HepG2 (cell line): ENCODE data around the gene RFX2. TPM values are rescaled to one million over a fixed set of nuclear protein-coding genes. Genes with fewer than 3 reads are reported as not detected.
A peak's percentile ranks its signal among the peaks of the same experiment; 100 is the strongest.

Experiments used
- ATAC-seq: fragments of 200-7000 bp; cut with Tn5 transposase; 3 replicates; pipeline ENCODE4 v1.9.1; 2020; ENCODE audit warnings: mild to moderate bottlenecking, moderate library complexity
- BruUV-seq: library from RNA; stranded (reverse); fragments of 400-500 nt; replicated peaks from 2 replicates; lab custom pipeline; 2021; lab: Mats Ljungman, UMichigan
- CTCF ChIA-PET: fragments of 300-600 bp; formaldehyde crosslinking; extraction: SDS; loops from one replicate; lab custom pipeline; 2021; ENCODE audit warnings: low total read pairs, inconsistent platforms, low intra/inter-chr PET ratio; lab: Yijun Ruan, JAX
- POLR2A ChIA-PET: fragments of 350-600 bp; sonication (Branson Sonifier 250); formaldehyde crosslinking; loops from one replicate; lab custom pipeline; 2020; ENCODE audit warnings: antibody characterized with exemption, inconsistent platforms; lab: Yijun Ruan, JAX
- DNase-seq: peaks from one replicate; pipeline ENCODE4 v3.0.0-alpha.2; 2015; ENCODE audit warnings: low spot score
- FAIRE-seq: peaks from 3 replicates; lab custom pipeline; 2011; peaks lifted over from hg19 to GRCh38; lab: Jason Lieb, UNC
- H2AFZ ChIP-seq: one replicate; pipeline ENCODE4 v1.6.1; 2011; ENCODE audit warnings: low read length, inconsistent platforms
- H3K27ac ChIP-seq: fragments of 300-600 bp; 3 replicates; pipeline ENCODE4 v1.8.0; 2011; ENCODE audit warnings: mixed run types, mild to moderate bottlenecking, mixed read lengths, low read length, inconsistent platforms; ENCODE audit not compliant: insufficient read depth; ENCODE audit errors: extremely low read length
- H3K27me3 ChIP-seq, 2 experiments: fragments of 200-600 bp in 1 of 2; 2 replicates in 1 of 2; 3 replicates in 1 of 2; pipeline versions ENCODE4 v1.6.0 to v1.8.0; 2011; ENCODE audit warnings: low read length in 2 of 2, mild to moderate bottlenecking in 2 of 2, moderate library complexity in 2 of 2, inconsistent platforms in 1 of 2; ENCODE audit not compliant: insufficient read depth in 2 of 2, control insufficient read depth in 1 of 2
- H3K36me3 ChIP-seq, 2 experiments: fragments of 200-600 bp in 1 of 2; replicated peaks in 1 of 2; 2 replicates in 1 of 2; 3 replicates in 1 of 2; pipeline versions ENCODE4 v1.5.1 to v1.8.0; 2011; ENCODE audit warnings: low read length in 2 of 2, inconsistent platforms in 1 of 2; ENCODE audit not compliant: insufficient read depth in 2 of 2, control insufficient read depth in 1 of 2
- H3K4me1 ChIP-seq: 2 replicates; pipeline ENCODE4 v1.5.1; 2012; ENCODE audit warnings: low read length, inconsistent platforms; ENCODE audit not compliant: insufficient read depth
- H3K4me2 ChIP-seq: 2 replicates; pipeline ENCODE4 v1.6.0; 2011; ENCODE audit warnings: low read depth, low read length, inconsistent platforms
- H3K4me3 ChIP-seq, 3 experiments: fragments of 200-600 bp in 1 of 3; sonication (generic), shearing (Covaris generic) in 1 of 3; replicated peaks in 1 of 3; 2 replicates each; pipeline ENCODE4 v1.5.1; 2011 to 2016; ENCODE audit warnings: low read length in 3 of 3, inconsistent platforms in 2 of 3, low read depth in 2 of 3, mild to moderate bottlenecking in 2 of 3, control low read depth in 1 of 3, mixed read lengths in 1 of 3; ENCODE audit not compliant: insufficient read depth in 1 of 3
- H3K79me2 ChIP-seq: one replicate; pipeline ENCODE4 v1.6.1; 2011; ENCODE audit warnings: low read length, inconsistent platforms; ENCODE audit not compliant: insufficient read depth
- H3K9ac ChIP-seq: 2 replicates; pipeline ENCODE4 v1.6.0; 2011; ENCODE audit warnings: mild to moderate bottlenecking, low read depth, low read length, inconsistent platforms; ENCODE audit not compliant: insufficient read depth
- H3K9me3 ChIP-seq: 2 replicates; pipeline ENCODE4 v1.5.1; 2012; ENCODE audit warnings: mild to moderate bottlenecking, low read length
- H4K20me1 ChIP-seq: 2 replicates; pipeline ENCODE4 v1.6.0; 2011; ENCODE audit warnings: inconsistent platforms, mild to moderate bottlenecking, low read length, moderate library complexity; ENCODE audit not compliant: insufficient read depth
- FOXC1 ChIP-seq: sonication (generic); formaldehyde crosslinking; IDR thresholded peaks from 2 replicates; pipeline ENCODE4 v1.8.0; 2022; ENCODE audit warnings: mild to moderate bottlenecking, missing genetic modification reagents, borderline replicate concordance
- ISL2 ChIP-seq: sonication (generic); formaldehyde crosslinking; IDR thresholded peaks from 2 replicates; pipeline ENCODE4 v1.5.0; 2020; ENCODE audit warnings: missing genetic modification reagents
- KDM4B ChIP-seq: sonication (generic); formaldehyde crosslinking; IDR thresholded peaks from 2 replicates; pipeline ENCODE4 v1.4.0; 2020; ENCODE audit warnings: missing genetic modification reagents
- MTERF4 ChIP-seq: sonication (generic); formaldehyde crosslinking; IDR thresholded peaks from 2 replicates; pipeline ENCODE4 v1.8.0; 2023; ENCODE audit warnings: mild to moderate bottlenecking, missing genetic modification reagents
- MXD1 ChIP-seq: sonication (generic); formaldehyde crosslinking; IDR thresholded peaks from 2 replicates; pipeline ENCODE4 v1.4.0; 2020; ENCODE audit warnings: mild to moderate bottlenecking, missing genetic modification reagents
- NFRKB ChIP-seq: fragments of 450-650 bp; IDR thresholded peaks from 2 replicates; pipeline ENCODE4 v1.6.1; 2017
- ONECUT2 ChIP-seq: sonication (generic); formaldehyde crosslinking; IDR thresholded peaks from 2 replicates; pipeline ENCODE4 v1.4.0; 2020; ENCODE audit warnings: missing genetic modification reagents
- PPARG ChIP-seq: conservative IDR thresholded peaks from 2 replicates; pipeline ENCODE4 v1.6.1; 2016; ENCODE audit warnings: missing biosample characterization, missing genetic modification reagents
- RFX5 ChIP-seq: IDR thresholded peaks from 2 replicates; pipeline ENCODE4 v1.6.1; 2011; ENCODE audit warnings: low read depth, low read length, improper control_type of control experiment
- RORA ChIP-seq: sonication (generic); formaldehyde crosslinking; IDR thresholded peaks from 2 replicates; pipeline ENCODE4 v1.5.0; 2020; ENCODE audit warnings: mild to moderate bottlenecking, missing genetic modification reagents, moderate library complexity
- SRSF4 ChIP-seq: fragments of 200-400 bp; formaldehyde crosslinking; IDR thresholded peaks from one replicate; pipeline ENCODE4 v1.6.1; 2018; ENCODE audit warnings: mild to moderate bottlenecking, low read depth, low read length, moderate library complexity; ENCODE audit not compliant: poor library complexity, severe bottlenecking
- ZNF30 ChIP-seq: sonication (generic); formaldehyde crosslinking; IDR thresholded peaks from 2 replicates; pipeline ENCODE4 v1.5.0; 2020; ENCODE audit warnings: mild to moderate bottlenecking, missing genetic modification reagents
- ZNF326 ChIP-seq: sonication (generic); formaldehyde crosslinking; IDR thresholded peaks from 2 replicates; pipeline ENCODE4 v1.4.0; 2020; ENCODE audit warnings: missing genetic modification reagents, borderline replicate concordance
- ZNF44 ChIP-seq: sonication (generic); formaldehyde crosslinking; IDR thresholded peaks from 2 replicates; pipeline ENCODE4 v1.5.1; 2020; ENCODE audit warnings: mild to moderate bottlenecking, missing genetic modification reagents
- ZNF619 ChIP-seq: sonication (generic); formaldehyde crosslinking; IDR thresholded peaks from 2 replicates; pipeline ENCODE4 v1.4.0; 2020; ENCODE audit warnings: mild to moderate bottlenecking, missing genetic modification reagents
- ZNF652 ChIP-seq: IDR thresholded peaks from 2 replicates; pipeline ENCODE4 v1.6.1; 2016; ENCODE audit warnings: low read depth, borderline replicate concordance
- ZSCAN22 ChIP-seq: sonication (generic); formaldehyde crosslinking; IDR thresholded peaks from 2 replicates; pipeline ENCODE4 v1.4.0; 2020; ENCODE audit warnings: mild to moderate bottlenecking, missing genetic modification reagents
- WGBS: methylation state at CpG from one replicate; pipeline ENCODE4 v1.1.6; 2017; ENCODE audit warnings: low lambda C conversion rate; 5-methylcytosine and 5-hydroxymethylcytosine counted together
- in situ Hi-C: cut with HindIII; loops from 2 replicates; pipeline ENCODE4 v1.10.0; 2017; ENCODE audit warnings: low pct_unique_long_range_greater_than_20kb; ENCODE audit not compliant: extremely low pct_ligation_motif_present
- intact Hi-C: fragments of 100-400 bp; cut with micrococcal nuclease; formaldehyde crosslinking; loops from one replicate; pipeline ENCODE4 v1.10.0; 2022; ENCODE audit not compliant: unreplicated experiment
- polyA plus RNA-seq, 8 experiments: library from polyadenylated mRNA; depleted of rRNA in 3 of 8; stranded (reverse) in 7 of 8; unstranded in 1 of 8; fragments of >200 nt; fragmentation: Illumina TruSeq in 4 of 8; extraction: Trizol in 4 of 8; gene quantifications; 2 replicates each; pipeline versions ENCODE4 v1.2.1 to v1.2.3, GENCODE V29; 2011 to 2016; ENCODE audit warnings: low read depth in 4 of 8, missing spikeins in 1 of 8, mixed read lengths in 1 of 8; ENCODE audit not compliant: insufficient read depth in 1 of 8
- total RNA-seq, 5 experiments: library from RNA; depleted of rRNA; stranded (reverse); fragments of >200 nt; fragmentation: Illumina TruSeq; extraction: Trizol; gene quantifications; 2 replicates each; pipeline ENCODE4 v1.2.3, GENCODE V29; 2016; ENCODE audit warnings: low read depth in 1 of 5
- TF ChIP-seq, protein P1 (sequence below): sonication (generic); formaldehyde crosslinking; conservative IDR thresholded peaks from 2 replicates; pipeline ENCODE4 v1.8.0; 2022; ENCODE audit warnings: low read depth, missing genetic modification reagents

The RFX2 gene
- total and polyA plus RNA-seq, 2 of the 13 experiments (the other 11 are each of a cell fraction or from before 2014, with no cell fraction given): 2.8 to 3.3 TPM

- ATAC-seq (no peak; the same call in 2 of the 3 replicates), DNase-seq (no peak), FAIRE-seq (no peak)
- H4K20me1 ChIP-seq: no peaks in the 10 kb centered on the region
- H3K79me2 ChIP-seq: no peaks in the 10 kb centered on the region
- H3K36me3 ChIP-seq: no peaks in the 10 kb centered on the region
- no peak overlapping the region for H3K27ac ChIP-seq
- BruUV-seq: no TSS peak
- in situ Hi-C loops: no loop called here
- H2AFZ ChIP-seq: no peak overlapping the region
- POLR2A ChIA-PET: no interaction called here
- CTCF ChIA-PET: no interaction called here
- H3K4me3 ChIP-seq: no peak overlapping the region
- no peak overlapping the region for H3K9ac ChIP-seq
- no peaks in the 10 kb centered on the region; a peak in 1 of 5 replicates for H3K27me3 ChIP-seq
- WGBS: 26% methylated on average over 4 of the region's 4 CpGs
- no peaks in the 10 kb centered on the region for H3K9me3 ChIP-seq
- intact Hi-C loops: no loop called here
- H3K4me1 ChIP-seq: peaks cover 27% of the 10 kb centered on the region
- no peak overlapping the region for H3K4me2 ChIP-seq
- TF ChIP-seq ZNF652 (CRISPR knock-in tag) (peak; percentile 78), ONECUT2 (CRISPR knock-in tag) (0 out of 2 replicates have a peak, but pooled peaks have one; percentile 33), FOXC1 (CRISPR knock-in tag) (no peak)
- TF ChIP-seq, protein P1, sequence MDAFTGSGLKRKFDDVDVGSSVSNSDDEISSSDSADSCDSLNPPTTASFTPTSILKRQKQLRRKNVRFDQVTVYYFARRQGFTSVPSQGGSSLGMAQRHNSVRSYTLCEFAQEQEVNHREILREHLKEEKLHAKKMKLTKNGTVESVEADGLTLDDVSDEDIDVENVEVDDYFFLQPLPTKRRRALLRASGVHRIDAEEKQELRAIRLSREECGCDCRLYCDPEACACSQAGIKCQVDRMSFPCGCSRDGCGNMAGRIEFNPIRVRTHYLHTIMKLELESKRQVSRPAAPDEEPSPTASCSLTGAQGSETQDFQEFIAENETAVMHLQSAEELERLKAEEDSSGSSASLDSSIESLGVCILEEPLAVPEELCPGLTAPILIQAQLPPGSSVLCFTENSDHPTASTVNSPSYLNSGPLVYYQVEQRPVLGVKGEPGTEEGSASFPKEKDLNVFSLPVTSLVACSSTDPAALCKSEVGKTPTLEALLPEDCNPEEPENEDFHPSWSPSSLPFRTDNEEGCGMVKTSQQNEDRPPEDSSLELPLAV (CRISPR knock-in tag): no peak
Measured at GRCh38 chr19:6103894-6104293, 6.4 kb downstream of the RFX2 start.

GRCh38 chr19:6103217-6103644 lies 7.1 kb downstream of the RFX2 start:
- FAIRE-seq (no peak), ATAC-seq (no peak), DNase-seq (no peak)
- H3K27ac ChIP-seq: no peak overlapping the region
- H2AFZ ChIP-seq: no peak overlapping the region
- WGBS: 45% methylated on average over 3 of the region's 3 CpGs
- in situ Hi-C loops (no loop called here), intact Hi-C loops (no loop called here)
- POLR2A ChIA-PET: no interaction called here
- no TSS peak for BruUV-seq
- H3K4me2 ChIP-seq: no peak overlapping the region
- CTCF ChIA-PET: no interaction called here
- no peaks in the 10 kb centered on the region for H3K9me3 ChIP-seq
- no peak overlapping the region for H3K4me3 ChIP-seq
- no peak overlapping the region for H3K9ac ChIP-seq
- peaks cover 31% of the 10 kb centered on the region for H3K4me1 ChIP-seq
- H3K36me3 ChIP-seq: no peaks in the 10 kb centered on the region
- no peaks in the 10 kb centered on the region; a peak in 1 of 5 replicates for H3K27me3 ChIP-seq
- no peaks in the 10 kb centered on the region for H4K20me1 ChIP-seq
- no peaks in the 10 kb centered on the region for H3K79me2 ChIP-seq
- TF ChIP-seq ZNF619 (no peak), MTERF4 (CRISPR knock-in tag) (no peak), ZNF326 (CRISPR knock-in tag) (no peak), SRSF4 (no peak), ISL2 (no peak), MXD1 (CRISPR knock-in tag) (no peak), KDM4B (CRISPR knock-in tag) (no peak), ZNF44 (CRISPR knock-in tag) (no peak), RORA (no peak), RFX5 (no peak), PPARG (no peak), ZSCAN22 (no peak), NFRKB (no peak), ZNF30 (CRISPR knock-in tag) (no peak)
